Measurements from ENCODE around the gene SEPHS1.
"Not testable (repeated sequence)": the region's sequence is repeated elsewhere in the genome, so short reads cannot be mapped to it uniquely, and the experiment has no call there.

Gene SEPHS1

DNA sequence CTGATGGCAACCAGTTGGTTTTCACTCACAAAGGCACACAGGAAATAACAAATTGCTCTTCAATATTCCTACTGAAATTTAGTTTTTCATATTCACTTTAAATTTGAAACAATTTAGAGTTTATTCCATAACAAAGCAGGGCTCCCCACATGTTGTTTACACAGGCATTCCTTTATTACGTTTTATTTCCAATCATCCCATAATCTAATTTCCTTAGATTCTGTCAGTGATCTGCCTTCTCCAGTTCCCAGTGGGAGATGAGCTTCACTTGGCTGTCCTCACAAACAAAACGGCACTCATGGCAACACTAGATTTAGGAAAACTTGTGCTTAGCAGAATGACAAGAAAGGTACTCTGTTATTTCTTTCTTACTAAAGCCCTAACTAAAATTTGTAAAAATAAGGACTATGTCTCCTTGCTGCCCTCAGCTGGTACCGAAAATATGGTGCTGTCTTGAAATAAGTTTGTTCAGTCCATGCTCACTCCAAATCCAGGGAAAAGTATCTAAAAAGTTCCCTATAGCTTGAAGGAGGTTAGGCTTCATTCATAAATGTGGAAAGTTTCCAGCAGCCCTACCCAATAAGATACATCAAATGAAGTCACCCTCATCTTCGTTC is 71.2 kb downstream of the SEPHS1 start:
- H3K9me3 ChIP-seq (replicated peaks; ENCODE audit: insufficient read depth, low read length): no peaks in the 10 kb centered on the region

GRCh38 chr10:13276146-13276545 is 71.9 kb downstream of the SEPHS1 start:
- H3K27ac ChIP-seq (ENCODE audit: low read length); H3K9me3 ChIP-seq (replicated peaks; ENCODE audit: insufficient read depth, low read length); DNase-seq; H3K9ac ChIP-seq (ENCODE audit: low read length); H2AFZ ChIP-seq (ENCODE audit: low read length); H3K9me2 ChIP-seq (replicated peaks; ENCODE audit: insufficient read depth, low read length); H3K36me3 ChIP-seq (replicated peaks; ENCODE audit: insufficient read depth, low read length); H3K4me3 ChIP-seq (ENCODE audit: low read length); H3K27me3 ChIP-seq (replicated peaks; ENCODE audit: insufficient read depth, low read length); H3K79me2 ChIP-seq (ENCODE audit: low read length); H4K20me1 ChIP-seq (ENCODE audit: insufficient read depth, low read length); H3K4me2 ChIP-seq (ENCODE audit: low read depth, low read length): not testable (repeated sequence)
- H3F3A ChIP-seq (ENCODE audit: insufficient read depth, low read length): peaks cover 23% of the 10 kb centered on the region
- peaks cover 17% of the 10 kb centered on the region for H3K4me1 ChIP-seq (ENCODE audit: low read length)

More for the DNA sequence above, 71.2 kb downstream of the SEPHS1 start:
- Histone ChIP-seq H3K27ac (ENCODE audit: low read length) (no peak overlapping the region), H3K27me3 (replicated peaks; ENCODE audit: insufficient read depth, low read length) (no peaks in the 10 kb centered on the region), H3K4me2 (ENCODE audit: low read depth, low read length) (no peak overlapping the region), H3K36me3 (replicated peaks; ENCODE audit: insufficient read depth, low read length) (no peaks in the 10 kb centered on the region), H2AFZ (ENCODE audit: low read length) (no peak overlapping the region), H3K9ac (ENCODE audit: low read length) (no peak overlapping the region), H3K4me1 (ENCODE audit: low read length) (peaks cover 15% of the 10 kb centered on the region), H4K20me1 (ENCODE audit: insufficient read depth, low read length) (no peaks in the 10 kb centered on the region), H3F3A (ENCODE audit: insufficient read depth, low read length) (peaks cover 16% of the 10 kb centered on the region), H3K79me2 (ENCODE audit: low read length) (no peaks in the 10 kb centered on the region), H3K9me2 (replicated peaks; ENCODE audit: insufficient read depth, low read length) (no peaks in the 10 kb centered on the region), H3K4me3 (ENCODE audit: low read length) (no peak overlapping the region)
- TF ChIP-seq CTCF (IDR thresholded peaks at IDR 0.05; ENCODE audit: low read length): no peak
- no peak for TF ChIP-seq EZH2 (optimal IDR thresholded peaks at IDR 0.05; ENCODE audit: low read depth, low read length)
- no peak for TF ChIP-seq EZH2phosphoT487 (IDR thresholded peaks at IDR 0.05; ENCODE audit: low read length)
- no peak for DNase-seq

DNA sequence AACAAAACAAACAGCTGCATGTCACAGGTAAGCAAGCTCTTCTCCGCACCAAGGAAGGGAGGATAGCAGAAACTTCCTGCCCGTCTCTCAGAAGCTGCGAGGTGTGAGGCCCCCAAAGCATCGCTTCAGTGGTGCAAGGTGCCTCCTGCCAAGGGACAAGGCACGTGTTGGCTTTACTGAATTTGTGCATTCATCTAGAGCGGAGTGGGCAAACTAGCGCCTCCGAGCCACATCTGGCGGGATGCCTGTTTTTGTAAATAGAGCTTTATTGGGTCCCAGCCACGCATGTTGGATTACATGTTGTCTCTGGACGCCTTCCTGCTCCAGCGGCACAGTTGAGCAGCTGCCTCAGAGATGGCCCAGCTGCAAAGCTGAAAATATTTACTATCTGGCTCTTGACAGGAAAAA is 75.9 kb downstream of the SEPHS1 start:
- Histone ChIP-seq H3K4me3 (ENCODE audit: low read length) (peak overlapping the region; percentile 38), H4K20me1 (ENCODE audit: insufficient read depth, low read length) (no peaks in the 10 kb centered on the region), H3K4me1 (ENCODE audit: low read length) (peaks cover 30% of the 10 kb centered on the region), H3K4me2 (ENCODE audit: low read depth, low read length) (peak overlapping the region; percentile 65), H3K79me2 (ENCODE audit: low read length) (no peaks in the 10 kb centered on the region), H3F3A (ENCODE audit: insufficient read depth, low read length) (peaks cover 28% of the 10 kb centered on the region), H3K9me3 (replicated peaks; ENCODE audit: insufficient read depth, low read length) (no peaks in the 10 kb centered on the region), H3K27me3 (replicated peaks; ENCODE audit: insufficient read depth, low read length) (no peaks in the 10 kb centered on the region), H3K9me2 (replicated peaks; ENCODE audit: insufficient read depth, low read length) (no peaks in the 10 kb centered on the region), H3K27ac (ENCODE audit: low read length) (peak overlapping the region; percentile 87), H2AFZ (ENCODE audit: low read length) (peak overlapping the region; percentile 70), H3K36me3 (replicated peaks; ENCODE audit: insufficient read depth, low read length) (no peaks in the 10 kb centered on the region), H3K9ac (ENCODE audit: low read length) (peak overlapping the region; percentile 62)
- peak; percentile 76 for DNase-seq
- peak; percentile 7; the same call in 1 of the 2 replicates for TF ChIP-seq CTCF (IDR thresholded peaks at IDR 0.05; ENCODE audit: low read length)
- TF ChIP-seq EZH2phosphoT487 (IDR thresholded peaks at IDR 0.05; ENCODE audit: low read length): no peak

GRCh38 chr10:13271552-13272163 is 76.4 kb downstream of the SEPHS1 start:
- Histone ChIP-seq H3K9me3 (replicated peaks; ENCODE audit: insufficient read depth, low read length) (no peaks in the 10 kb centered on the region), H3K4me2 (ENCODE audit: low read depth, low read length) (peak overlapping the region; percentile 65), H4K20me1 (ENCODE audit: insufficient read depth, low read length) (no peaks in the 10 kb centered on the region), H3K27me3 (replicated peaks; ENCODE audit: insufficient read depth, low read length) (no peaks in the 10 kb centered on the region), H3K36me3 (replicated peaks; ENCODE audit: insufficient read depth, low read length) (no peaks in the 10 kb centered on the region), H3K9ac (ENCODE audit: low read length) (peak overlapping the region; percentile 62), H3K4me3 (ENCODE audit: low read length) (peak overlapping the region; percentile 38), H3K4me1 (ENCODE audit: low read length) (peaks cover 30% of the 10 kb centered on the region), H3K27ac (ENCODE audit: low read length) (peak overlapping the region; percentile 87), H3K9me2 (replicated peaks; ENCODE audit: insufficient read depth, low read length) (no peaks in the 10 kb centered on the region), H2AFZ (ENCODE audit: low read length) (peak overlapping the region; percentile 72), H3F3A (ENCODE audit: insufficient read depth, low read length) (peaks cover 28% of the 10 kb centered on the region), H3K79me2 (ENCODE audit: low read length) (no peaks in the 10 kb centered on the region)
- DNase-seq: peak; percentile 92
- TF ChIP-seq EZH2phosphoT487 (IDR thresholded peaks at IDR 0.05; ENCODE audit: low read length): no peak
- TF ChIP-seq EZH2 (optimal IDR thresholded peaks at IDR 0.05; ENCODE audit: low read depth, low read length): no peak
- peak; percentile 81 for TF ChIP-seq CTCF (IDR thresholded peaks at IDR 0.05; ENCODE audit: low read length)

Measured in MM.1S (cell line).